CD14-positive monocyte (primary cell): ENCODE data around the gene RUNX2. TPM values are rescaled to one million over a fixed set of nuclear protein-coding genes. Genes with fewer than 3 reads are reported as not detected.

ENCODE experiments used
- DNase-seq, 3 donors: peaks; one replicate each; pipeline ENCODE4 v3.0.0-alpha.2; 2011 to 2022
- H2AFZ ChIP-seq: 2 replicates; pipeline ENCODE4 v1.6.0; 2012; ENCODE audit warnings: mild to moderate bottlenecking, low read depth, low read length, inconsistent platforms; ENCODE audit not compliant: insufficient read depth, poor library complexity, severe bottlenecking
- H3K27ac ChIP-seq, 2 donors: 1 replicate in 1 of 2; 2 replicates in 1 of 2; pipeline ENCODE4 v1.5.1; 2012 to 2013; ENCODE audit warnings: low read length in 2 of 2, control low read depth in 1 of 2, inconsistent platforms in 1 of 2, low read depth in 1 of 2, mild to moderate bottlenecking in 1 of 2
- H3K27me3 ChIP-seq, 2 donors: one replicate each; pipeline versions ENCODE4 v1.6.0 to v1.6.1; 2011 to 2013; ENCODE audit warnings: low read length in 2 of 2; ENCODE audit not compliant: control insufficient read depth in 2 of 2, insufficient read depth in 2 of 2
- H3K36me3 ChIP-seq, 2 donors: replicated peaks in 1 of 2; 1 replicate in 1 of 2; 2 replicates in 1 of 2; pipeline versions ENCODE4 v1.5.1 to v1.6.1; 2012 to 2013; ENCODE audit warnings: low read length in 2 of 2, control low read depth in 1 of 2, inconsistent platforms in 1 of 2, mild to moderate bottlenecking in 1 of 2; ENCODE audit not compliant: insufficient read depth in 2 of 2, control insufficient read depth in 1 of 2
- H3K4me1 ChIP-seq, 2 donors: 1 replicate in 1 of 2; 2 replicates in 1 of 2; pipeline versions ENCODE4 v1.5.1 to v1.6.1; 2012 to 2013; ENCODE audit warnings: low read length in 2 of 2, control low read depth in 1 of 2, inconsistent platforms in 1 of 2, mild to moderate bottlenecking in 1 of 2, moderate library complexity in 1 of 2; ENCODE audit not compliant: insufficient read depth in 2 of 2, control insufficient read depth in 1 of 2
- H3K4me2 ChIP-seq: replicated peaks from 2 replicates; pipeline ENCODE3; 2012; ENCODE audit warnings: low read length, moderate library complexity, mild to moderate bottlenecking; ENCODE audit not compliant: poor library complexity, severe bottlenecking; ENCODE audit errors: extremely low read depth
- H3K4me3 ChIP-seq, 3 experiments: fragments of 200-600 bp in 1 of 3; sonication (generic) in 1 of 3; replicated peaks in 1 of 3; 1 replicate in 2 of 3; 2 replicates in 1 of 3; pipeline ENCODE4 v1.5.1; 2011 to 2013; ENCODE audit warnings: low read length in 3 of 3, mild to moderate bottlenecking in 3 of 3, control low read depth in 2 of 3, low read depth in 2 of 3, inconsistent platforms in 1 of 3, moderate library complexity in 1 of 3
- H3K79me2 ChIP-seq: 2 replicates; pipeline ENCODE4 v1.6.0; 2012; ENCODE audit warnings: mild to moderate bottlenecking, control low read depth, inconsistent platforms, low read length, moderate library complexity; ENCODE audit not compliant: insufficient read depth
- H3K9ac ChIP-seq: 2 replicates; pipeline ENCODE4 v1.6.0; 2017; ENCODE audit warnings: low read length, mild to moderate bottlenecking; ENCODE audit not compliant: insufficient read depth, poor library complexity, severe bottlenecking
- H3K9me3 ChIP-seq, 2 donors: replicated peaks in 1 of 2; 1 replicate in 1 of 2; 2 replicates in 1 of 2; pipeline versions ENCODE4 v1.5.1 to v1.6.1; 2012 to 2013; ENCODE audit warnings: low read length in 2 of 2, control low read depth in 1 of 2; ENCODE audit not compliant: control insufficient read depth in 1 of 2, insufficient read depth in 1 of 2
- H4K20me1 ChIP-seq: 2 replicates; pipeline ENCODE4 v1.6.0; 2012; ENCODE audit warnings: mild to moderate bottlenecking, low read length, control low read depth, moderate library complexity; ENCODE audit not compliant: insufficient read depth
- H3K27ac Mint-ChIP-seq, 7 donors: one replicate each; pipeline ENCODE4 v1.8.0; 2020; ENCODE audit warnings: mild to moderate bottlenecking in 7 of 7, mixed read lengths in 7 of 7, moderate library complexity in 6 of 7, inconsistent platforms in 2 of 7
- H3K27me3 Mint-ChIP-seq, 3 donors: one replicate each; pipeline ENCODE4 v1.8.0; 2021 to 2022; ENCODE audit warnings: low read depth in 3 of 3, mild to moderate bottlenecking in 3 of 3, mixed read lengths in 3 of 3, moderate library complexity in 3 of 3, inconsistent platforms in 1 of 3
- H3K36me3 Mint-ChIP-seq, 2 donors: one replicate each; pipeline ENCODE4 v1.8.0; 2020; ENCODE audit warnings: mixed read lengths in 2 of 2, inconsistent platforms in 1 of 2, mild to moderate bottlenecking in 1 of 2
- H3K4me1 Mint-ChIP-seq: one replicate; pipeline ENCODE4 v1.8.0; 2020; ENCODE audit warnings: mild to moderate bottlenecking, mixed read lengths
- H3K4me3 Mint-ChIP-seq, 2 donors: one replicate each; pipeline ENCODE4 v1.8.0; 2020; ENCODE audit warnings: mild to moderate bottlenecking in 2 of 2, mixed read lengths in 2 of 2, moderate library complexity in 1 of 2
- H3K9me3 Mint-ChIP-seq, 7 donors: one replicate each; pipeline ENCODE4 v1.8.0; 2020 to 2022; ENCODE audit warnings: mixed read lengths in 7 of 7, mild to moderate bottlenecking in 6 of 7, moderate library complexity in 6 of 7, inconsistent platforms in 2 of 7
- WGBS: methylation state at CpG from one replicate; pipeline ENCODE4 v1.1.5; 2013; ENCODE audit warnings: missing lambda C conversion rate; ENCODE audit not compliant: insufficient coverage; 5-methylcytosine and 5-hydroxymethylcytosine counted together
- intact Hi-C, 2 donors: fragments of 100-400 bp; cut with micrococcal nuclease; formaldehyde crosslinking; loops; one replicate each; pipeline versions ENCODE4 v1.15.0 to v1.15.1; 2023
- polyA plus RNA-seq, 3 donors: library from polyadenylated mRNA; depleted of rRNA in 1 of 3; unstranded in 2 of 3; stranded (reverse) in 1 of 3; fragments of 300-500 nt in 2 of 3; fragments of >200 nt in 1 of 3; fragmentation: Illumina TruSeq in 2 of 3; gene quantifications; 1 replicate in 2 of 3; 2 replicates in 1 of 3; pipeline ENCODE4 v1.2.3, GENCODE V29; 2012 to 2021
- TF ChIP-seq, protein P1 (sequence below): fragments of 200-600 bp; IDR thresholded peaks from one replicate; pipeline ENCODE4 v1.8.0; 2022; ENCODE audit warnings: antibody characterized with exemption, mild to moderate bottlenecking

Gene RUNX2
- polyA plus RNA-seq, 3 donors, result 1.3 to 5.0 (median 2.5) TPM

DNA sequence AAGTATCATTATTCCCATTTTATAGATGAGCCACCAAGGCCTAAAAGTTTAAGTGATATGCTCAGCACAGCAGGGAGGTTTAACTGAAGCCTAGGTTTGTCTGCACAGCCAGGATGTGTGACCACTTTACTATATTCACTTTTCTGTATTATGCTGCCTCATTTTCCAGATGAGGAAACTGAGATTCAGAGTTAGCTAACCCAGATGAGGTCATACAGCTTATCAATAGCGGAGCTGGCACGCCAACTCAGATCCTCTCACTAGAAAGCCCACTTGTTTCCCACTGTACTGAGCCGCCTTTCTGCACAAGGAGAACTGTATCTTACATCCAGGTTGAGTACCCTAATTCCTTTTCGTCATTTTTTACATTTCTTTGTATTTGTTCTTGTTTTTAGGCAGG, 181.3 kb downstream of the RUNX2 start:
- Histone ChIP-seq H3K9me3 (no peaks in the 10 kb centered on the region), H3K4me3 (no peak overlapping the region), H3K36me3 (peaks cover 20 to 46% of the 10 kb centered on the region in 2 donors), H3K4me2 (no peak overlapping the region), H3K27me3 (no peaks in the 10 kb centered on the region), H4K20me1 (no peaks in the 10 kb centered on the region), H3K27ac (peak overlapping the region in 1 of 2 donors; percentile 36), H2AFZ (no peak overlapping the region), H3K4me1 (no peaks in the 10 kb centered on the region), H3K9ac (no peak overlapping the region), H3K79me2 (no peaks in the 10 kb centered on the region)
- Mint-ChIP-seq H3K27ac (peak overlapping the region in 2 of 7 donors; percentile 24 to 63), H3K27me3 (no peaks in the 10 kb centered on the region), H3K4me3 (no peak overlapping the region), H3K36me3 (peaks cover 45 to 56% of the 10 kb centered on the region in 2 donors), H3K4me1 (peaks cover 3% of the 10 kb centered on the region), H3K9me3 (no peaks in the 10 kb centered on the region)
- no peak for DNase-seq
- intact Hi-C loops, result no loop called here
- TF ChIP-seq, protein P1, sequence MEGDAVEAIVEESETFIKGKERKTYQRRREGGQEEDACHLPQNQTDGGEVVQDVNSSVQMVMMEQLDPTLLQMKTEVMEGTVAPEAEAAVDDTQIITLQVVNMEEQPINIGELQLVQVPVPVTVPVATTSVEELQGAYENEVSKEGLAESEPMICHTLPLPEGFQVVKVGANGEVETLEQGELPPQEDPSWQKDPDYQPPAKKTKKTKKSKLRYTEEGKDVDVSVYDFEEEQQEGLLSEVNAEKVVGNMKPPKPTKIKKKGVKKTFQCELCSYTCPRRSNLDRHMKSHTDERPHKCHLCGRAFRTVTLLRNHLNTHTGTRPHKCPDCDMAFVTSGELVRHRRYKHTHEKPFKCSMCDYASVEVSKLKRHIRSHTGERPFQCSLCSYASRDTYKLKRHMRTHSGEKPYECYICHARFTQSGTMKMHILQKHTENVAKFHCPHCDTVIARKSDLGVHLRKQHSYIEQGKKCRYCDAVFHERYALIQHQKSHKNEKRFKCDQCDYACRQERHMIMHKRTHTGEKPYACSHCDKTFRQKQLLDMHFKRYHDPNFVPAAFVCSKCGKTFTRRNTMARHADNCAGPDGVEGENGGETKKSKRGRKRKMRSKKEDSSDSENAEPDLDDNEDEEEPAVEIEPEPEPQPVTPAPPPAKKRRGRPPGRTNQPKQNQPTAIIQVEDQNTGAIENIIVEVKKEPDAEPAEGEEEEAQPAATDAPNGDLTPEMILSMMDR, result no peak
- no CpG with 5 or more reads among the region's 4 CpGs for WGBS

DNA sequence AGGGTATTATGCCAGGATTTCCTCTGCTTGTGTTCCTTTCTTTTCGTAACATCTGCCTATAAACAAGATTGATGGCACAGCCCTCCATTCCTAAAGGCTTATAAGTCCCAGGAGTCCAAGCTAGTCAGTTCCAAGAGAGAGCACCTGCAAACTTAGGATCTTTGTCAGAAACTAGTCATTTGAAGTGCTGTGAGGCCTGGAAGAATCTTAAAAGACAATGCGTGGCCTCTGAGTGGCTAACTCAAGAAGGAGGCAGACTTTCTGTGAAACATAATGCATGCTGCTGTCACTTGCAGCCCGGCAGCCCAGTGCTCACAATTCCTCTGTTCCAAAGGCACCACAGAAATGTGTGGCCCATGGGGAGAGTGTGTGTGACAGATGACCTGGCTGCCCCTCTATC, 184.6 kb downstream of the RUNX2 start:
- H3K36me3 ChIP-seq, result peaks cover 19 to 53% of the 10 kb centered on the region in 2 donors
- H3K27ac ChIP-seq, result peak overlapping the region in 1 of 2 donors; percentile 4

More for the DNA sequence above, 184.6 kb downstream of the RUNX2 start:
- H3K36me3 Mint-ChIP-seq, result peaks cover 43 to 45% of the 10 kb centered on the region in 2 donors
- Histone ChIP-seq H3K9ac (no peak overlapping the region), H3K4me1 (no peaks in the 10 kb centered on the region), H3K9me3 (no peaks in the 10 kb centered on the region), H3K27me3 (no peaks in the 10 kb centered on the region), H3K4me3 (no peak overlapping the region), H4K20me1 (no peaks in the 10 kb centered on the region), H3K4me2 (no peak overlapping the region), H2AFZ (no peak overlapping the region), H3K79me2 (no peaks in the 10 kb centered on the region)
- no peak for DNase-seq
- H3K27ac Mint-ChIP-seq, result peak overlapping the region in 1 of 7 donors; percentile 34
- H3K9me3 Mint-ChIP-seq, result no peaks in the 10 kb centered on the region
- TF ChIP-seq, protein P1, result no peak
- H3K4me3 Mint-ChIP-seq, result no peak overlapping the region
- intact Hi-C loops, result no loop called here
- no peaks in the 10 kb centered on the region for H3K27me3 Mint-ChIP-seq
- H3K4me1 Mint-ChIP-seq, result no peaks in the 10 kb centered on the region
- no CpG with 5 or more reads among the region's 3 CpGs for WGBS
